HG02798 (cell line): ENCODE data around the gene IL18BP.

Experiments
- ATAC-seq: cut with Tn5 transposase; IDR thresholded peaks from one replicate; pipeline ENCODE4 v1.9.1; 2021; ENCODE audit warnings: mild to moderate bottlenecking; ENCODE audit not compliant: unreplicated experiment, poor library complexity

IL18BP gene

DNA sequence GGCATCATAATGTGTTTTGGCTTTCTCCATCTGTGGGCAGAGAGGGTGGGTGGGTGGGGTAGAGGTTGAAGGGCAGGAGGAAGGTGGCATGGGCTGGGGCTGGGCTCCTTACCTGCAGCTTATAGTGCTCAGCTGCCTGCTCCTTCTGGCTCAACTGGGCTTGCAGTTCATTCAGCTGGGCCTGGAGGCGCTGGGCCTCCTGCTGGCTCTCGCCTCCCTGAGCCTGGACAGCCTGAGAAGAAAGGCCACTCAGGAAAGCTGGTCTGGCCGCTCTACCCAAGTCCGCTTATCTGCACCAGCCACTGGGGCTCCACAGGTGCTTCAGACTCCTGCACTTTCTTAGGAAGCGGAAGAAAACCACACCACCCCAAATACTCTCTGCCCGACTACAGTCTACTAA is 10.4 kb downstream of the IL18BP start:
- ATAC-seq: no peak

DNA sequence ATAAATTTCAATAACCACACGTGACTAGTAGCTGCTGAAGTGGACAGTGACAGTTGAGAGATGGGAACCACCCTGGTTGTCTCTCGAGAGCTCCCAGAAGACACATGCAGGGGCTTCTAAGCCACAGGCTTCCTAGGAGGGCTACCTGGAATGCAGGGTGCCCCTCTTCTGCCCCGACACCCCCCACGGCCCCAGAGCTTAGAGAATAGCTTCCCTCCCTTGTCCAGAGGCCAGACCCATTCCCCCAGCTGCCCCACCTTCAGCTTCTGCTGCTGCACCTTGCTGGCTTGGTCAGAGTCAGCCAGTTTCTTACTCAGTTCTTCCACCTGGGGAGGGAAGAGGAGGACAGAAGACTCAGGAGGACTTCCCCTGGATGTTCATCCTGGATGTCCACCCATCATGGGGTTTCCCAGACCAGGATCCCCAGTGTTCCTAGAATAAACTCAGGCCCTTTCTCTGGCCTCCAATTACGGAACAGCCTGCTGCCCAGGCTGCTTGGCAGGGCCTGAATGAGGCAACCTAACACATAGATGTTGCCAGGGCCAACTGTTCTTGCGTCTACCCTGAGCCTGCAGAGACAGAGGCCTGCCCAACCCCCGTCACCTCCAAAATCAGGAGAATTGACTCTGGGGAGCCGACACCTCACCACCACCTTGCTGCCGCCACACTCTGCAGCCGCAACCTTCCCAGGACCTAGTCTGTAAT is 12.0 kb downstream of the IL18BP start:
- no peak for ATAC-seq

- no peak for ATAC-seq
Observed at GRCh38 chr11:72012091-72012630, 13.5 kb downstream of the IL18BP start.

DNA sequence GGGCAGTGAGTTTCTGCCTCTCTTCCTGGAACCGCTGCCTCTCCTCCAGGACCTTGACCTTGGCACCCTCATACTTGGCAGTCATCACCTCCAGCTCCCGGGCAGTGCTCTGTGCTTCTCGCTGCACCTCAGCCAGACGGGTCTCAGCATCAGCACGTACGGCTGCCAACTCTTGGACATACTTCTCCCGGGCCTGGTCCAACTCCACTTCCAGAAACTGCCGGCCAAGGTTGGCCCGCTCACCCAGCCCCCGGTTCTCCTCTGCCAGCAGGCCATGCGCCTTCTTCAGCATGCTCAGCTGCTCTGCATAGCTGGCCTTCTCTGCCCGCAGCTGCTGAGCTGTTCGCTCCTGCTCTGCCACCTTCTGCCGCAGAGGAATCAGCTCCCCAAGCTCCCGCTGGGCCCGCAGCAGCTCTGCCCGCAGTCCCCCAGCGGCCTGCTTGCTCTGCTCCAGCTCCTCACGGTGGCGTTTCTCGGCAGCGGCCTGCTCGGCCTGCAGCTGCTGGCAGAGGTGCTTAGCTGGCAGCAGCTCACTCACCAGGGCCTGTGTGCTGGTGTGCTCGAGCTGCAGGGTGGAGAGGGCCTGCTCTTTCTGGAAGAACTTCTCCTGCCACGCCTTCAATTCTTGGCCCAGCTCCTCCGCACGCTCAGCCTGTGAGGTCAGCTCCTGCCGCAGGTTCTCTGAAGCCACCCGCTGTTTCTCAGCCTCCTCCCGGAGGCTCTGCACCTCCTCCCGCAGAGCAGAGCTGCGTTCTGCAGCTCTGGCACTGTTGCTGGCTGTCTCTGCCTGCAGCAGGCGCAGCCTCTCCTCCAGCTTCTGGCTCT is 14.4 kb downstream of the IL18BP start:
- no peak for ATAC-seq

- no peak for ATAC-seq
Observed at GRCh38 chr11:72013765-72014711, 15.3 kb downstream of the IL18BP start.

GRCh38 chr11:72014761-72015320 is 16.1 kb downstream of the IL18BP start:
- no peak for ATAC-seq

GRCh38 chr11:72015511-72016061 is 16.9 kb downstream of the IL18BP start:
- no peak for ATAC-seq

DNA sequence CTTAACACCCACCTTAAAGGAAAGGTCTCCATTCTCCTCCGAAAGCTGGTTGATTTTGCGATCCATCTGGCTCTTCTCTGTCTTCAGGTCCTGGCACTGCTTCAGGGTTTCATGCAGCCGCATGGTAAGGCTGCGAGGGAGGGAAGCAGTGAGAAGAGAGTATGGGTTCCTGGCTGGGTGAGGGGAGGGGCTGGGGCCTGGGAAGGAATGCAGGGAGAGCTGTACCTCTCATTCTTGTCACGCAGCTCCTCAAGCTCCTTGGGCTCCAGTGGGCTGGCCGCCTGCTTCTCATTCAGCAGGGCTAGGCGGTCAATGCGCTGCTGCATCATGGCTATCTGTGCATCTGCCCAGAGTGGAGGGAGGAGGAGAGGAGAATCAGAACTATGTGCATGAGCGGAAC is 19.5 kb downstream of the IL18BP start:
- ATAC-seq: no peak

GRCh38 chr11:72023335-72023734 is 24.6 kb downstream of the IL18BP start:
- ATAC-seq: no peak

DNA sequence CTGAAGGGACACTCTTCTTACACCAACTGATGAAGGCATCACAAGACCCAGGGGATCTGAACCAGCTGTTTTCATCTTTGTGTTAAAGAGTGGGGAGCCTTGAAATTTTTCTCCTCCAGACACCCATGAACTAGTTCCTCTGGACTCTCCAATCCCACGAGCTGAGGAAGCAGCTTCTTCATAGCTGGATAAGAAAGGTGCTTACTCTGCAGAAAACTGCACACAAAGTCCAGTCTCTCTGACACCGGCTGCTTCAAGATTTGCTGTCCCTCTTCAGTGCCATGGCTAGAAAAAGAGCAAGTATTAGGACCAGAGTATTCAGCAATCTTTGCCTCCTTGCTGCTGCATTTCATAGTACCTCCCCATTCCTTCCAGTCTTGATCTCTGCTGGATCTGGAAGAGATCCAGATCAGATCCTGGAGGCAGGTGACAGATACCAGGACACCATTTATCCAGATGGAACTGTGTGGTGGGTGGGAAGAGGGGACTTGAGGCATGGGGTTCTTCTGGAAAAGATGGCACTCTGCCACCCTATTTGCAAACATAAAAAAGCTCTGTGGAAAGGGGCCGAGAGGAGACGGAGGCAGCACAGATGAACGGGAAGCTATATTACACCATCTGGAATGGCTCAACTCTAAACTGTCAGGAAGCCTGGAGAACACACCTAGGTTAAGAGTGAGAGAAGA is 25.5 kb downstream of the IL18BP start:
- ATAC-seq: no peak

DNA sequence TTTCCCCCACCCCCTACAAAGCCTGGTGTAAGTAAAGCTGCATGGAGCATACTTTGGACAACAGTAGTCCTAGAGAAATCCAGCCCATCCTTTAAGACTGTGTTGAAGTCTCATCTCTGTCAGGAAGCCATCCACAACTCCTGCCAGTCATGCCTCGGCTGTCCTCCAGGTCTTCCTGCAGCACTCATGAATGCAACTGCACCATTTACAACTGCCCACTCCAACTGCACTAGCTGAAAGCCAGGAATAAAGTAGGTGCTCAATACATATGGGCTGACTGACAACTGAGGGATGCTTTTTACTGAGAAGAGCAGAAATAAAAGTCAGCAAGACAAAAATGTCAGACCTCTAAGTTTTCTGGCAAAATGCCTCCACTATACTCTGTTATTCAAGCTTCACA is 27.4 kb downstream of the IL18BP start:
- no peak for ATAC-seq

DNA sequence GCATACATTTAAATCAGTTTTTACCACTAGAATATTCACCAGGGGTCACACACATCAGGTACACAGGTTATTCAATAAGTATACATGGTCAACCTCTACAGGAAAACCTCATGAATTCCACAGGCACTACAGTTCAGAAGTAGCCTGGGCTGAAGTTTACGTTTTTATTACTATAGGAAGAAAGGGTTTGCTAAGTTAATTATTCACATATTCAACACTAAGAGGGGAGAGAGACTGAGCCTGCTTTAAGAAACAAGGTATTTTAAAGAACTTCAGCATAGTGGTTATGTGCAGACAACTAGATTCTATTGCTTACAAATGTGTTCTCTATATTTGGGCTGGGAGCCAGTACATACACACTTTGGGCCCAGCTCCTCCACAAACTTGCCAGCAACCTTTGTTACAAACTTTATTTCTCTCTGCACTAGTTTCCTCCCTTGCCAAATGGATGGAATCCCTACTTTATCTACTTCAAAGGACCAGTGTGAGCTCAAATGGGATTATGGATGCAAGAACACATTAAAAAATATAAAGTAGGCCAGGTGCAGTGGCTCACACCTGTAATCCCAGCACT is 31.9 kb downstream of the IL18BP start:
- ATAC-seq: no peak

GRCh38 chr11:72036687-72037086 is 38.0 kb downstream of the IL18BP start:
- ATAC-seq: no peak

- ATAC-seq: peak; percentile 40
Observed at GRCh38 chr11:72037554-72038311, 39.0 kb downstream of the IL18BP start.

GRCh38 chr11:72038491-72038890 is 39.8 kb downstream of the IL18BP start:
- peak; percentile 3 for ATAC-seq

GRCh38 chr11:72039031-72039855 is 40.5 kb downstream of the IL18BP start:
- no peak for ATAC-seq

- ATAC-seq: no peak
Observed at GRCh38 chr11:72039856-72040401, 41.2 kb downstream of the IL18BP start.
